Esophagus squamous epithelium (tissue), 4 donors: Measurements from ENCODE around the gene HOXB5.

Source experiments
- POLR2A ChIP-seq, 4 donors: fragments of 450-650 bp; IDR thresholded peaks; one replicate each; pipeline ENCODE4 v1.6.1; 2017; ENCODE audit warnings: antibody characterized with exemption in 4 of 4, mild to moderate bottlenecking in 4 of 4, moderate library complexity in 3 of 4
- TF ChIP-seq, protein P1 (sequence below), 6 experiments: fragments of 450-650 bp in 4 of 6; fragments of 200-600 bp in 2 of 6; sonication (generic) in 2 of 6; IDR thresholded peaks; one replicate each; pipeline ENCODE4 v1.5.1; 2016 to 2019; ENCODE audit warnings: antibody characterized with exemption in 6 of 6, mild to moderate bottlenecking in 4 of 6, moderate library complexity in 4 of 6

DNA sequence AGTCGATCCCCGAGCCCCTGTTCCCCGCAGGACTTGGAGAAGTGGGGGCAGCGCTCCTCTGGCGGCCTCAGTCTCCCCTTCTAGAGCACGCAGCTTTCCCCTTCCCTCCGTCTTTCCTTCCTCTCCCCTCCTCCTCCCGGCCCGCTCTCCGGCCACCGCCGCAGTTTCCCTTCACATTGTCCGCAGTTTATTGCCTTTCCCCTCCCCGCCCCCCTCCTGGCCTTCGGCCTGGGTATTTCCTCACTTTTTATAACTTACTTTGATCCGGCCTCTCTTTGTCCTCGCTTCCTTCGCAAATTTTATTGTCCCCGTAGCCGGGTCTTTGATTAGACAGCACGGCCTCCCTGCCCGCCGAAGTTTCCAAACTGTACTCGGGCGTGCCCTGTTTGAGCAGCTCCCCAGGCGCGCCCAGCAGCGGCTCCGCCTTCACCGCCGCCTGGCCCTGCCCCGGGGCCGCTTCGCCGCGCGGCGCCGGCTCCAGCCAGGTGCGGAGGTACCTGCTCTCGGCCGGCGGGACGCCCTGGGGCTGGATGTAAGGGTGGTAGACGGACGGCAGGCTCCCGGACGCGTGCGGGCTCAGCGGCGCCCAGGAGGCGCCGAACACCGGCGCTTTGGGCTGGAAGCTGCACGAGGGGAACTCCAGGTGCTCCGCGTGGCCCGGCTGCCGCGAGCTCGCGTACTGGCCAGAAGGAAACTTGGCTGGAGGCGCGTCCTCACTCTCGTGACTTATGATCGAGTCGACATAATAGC, 32.1 kb upstream of the HOXB5 start:
- no peak for TF ChIP-seq POLR2A (IDR thresholded peaks at IDR 0.05)
- TF ChIP-seq, protein P1, sequence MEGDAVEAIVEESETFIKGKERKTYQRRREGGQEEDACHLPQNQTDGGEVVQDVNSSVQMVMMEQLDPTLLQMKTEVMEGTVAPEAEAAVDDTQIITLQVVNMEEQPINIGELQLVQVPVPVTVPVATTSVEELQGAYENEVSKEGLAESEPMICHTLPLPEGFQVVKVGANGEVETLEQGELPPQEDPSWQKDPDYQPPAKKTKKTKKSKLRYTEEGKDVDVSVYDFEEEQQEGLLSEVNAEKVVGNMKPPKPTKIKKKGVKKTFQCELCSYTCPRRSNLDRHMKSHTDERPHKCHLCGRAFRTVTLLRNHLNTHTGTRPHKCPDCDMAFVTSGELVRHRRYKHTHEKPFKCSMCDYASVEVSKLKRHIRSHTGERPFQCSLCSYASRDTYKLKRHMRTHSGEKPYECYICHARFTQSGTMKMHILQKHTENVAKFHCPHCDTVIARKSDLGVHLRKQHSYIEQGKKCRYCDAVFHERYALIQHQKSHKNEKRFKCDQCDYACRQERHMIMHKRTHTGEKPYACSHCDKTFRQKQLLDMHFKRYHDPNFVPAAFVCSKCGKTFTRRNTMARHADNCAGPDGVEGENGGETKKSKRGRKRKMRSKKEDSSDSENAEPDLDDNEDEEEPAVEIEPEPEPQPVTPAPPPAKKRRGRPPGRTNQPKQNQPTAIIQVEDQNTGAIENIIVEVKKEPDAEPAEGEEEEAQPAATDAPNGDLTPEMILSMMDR (IDR thresholded peaks at IDR 0.05) = no peak
